Body of pancreas (tissue), 4 donors: ENCODE measurements around the gene MED15. TPM values are rescaled to one million over a fixed set of nuclear protein-coding genes. Genes with fewer than 3 reads are reported as not detected.
A peak's percentile ranks its signal among the peaks of the same experiment; 100 is the strongest.
"Not testable (repeated sequence)": the region's sequence is repeated elsewhere in the genome, so short reads cannot be mapped to it uniquely, and the experiment has no call there.

Experiments used
- ATAC-seq: fragments of 150-250 bp; one replicate; pipeline ENCODE4 v1.9.1; 2016
- DNase-seq, 4 donors: peaks; one replicate each; pipeline ENCODE4 v3.0.0-alpha.2; 2019
- H3K27ac ChIP-seq, 4 donors: fragments of 200-600 bp; sonication (generic); 1 replicate in 3 of 4; 2 replicates in 1 of 4; pipeline versions ENCODE4 v1.5.1 to v1.6.1; 2016 to 2019; ENCODE audit warnings: mild to moderate bottlenecking in 1 of 4, mixed read lengths in 1 of 4, moderate library complexity in 1 of 4
- H3K27me3 ChIP-seq, 2 donors: fragments of 200-600 bp; sonication (generic); one replicate each; pipeline ENCODE4 v1.6.0; 2016; ENCODE audit warnings: mild to moderate bottlenecking in 1 of 2
- H3K36me3 ChIP-seq, 2 donors: fragments of 200-600 bp; sonication (generic); replicated peaks in 1 of 2; 2 replicates each; pipeline ENCODE4 v1.5.1; 2016; ENCODE audit warnings: low read depth in 2 of 2; ENCODE audit not compliant: insufficient read depth in 1 of 2
- H3K4me1 ChIP-seq: fragments of 200-600 bp; sonication (generic); one replicate; pipeline ENCODE4 v1.6.0; 2016
- H3K4me3 ChIP-seq, 2 donors: fragments of 200-600 bp; sonication (generic); 1 replicate in 1 of 2; 2 replicates in 1 of 2; pipeline ENCODE4 v1.5.1; 2016 to 2019
- H3K9me3 ChIP-seq, 3 donors: fragments of 200-600 bp; sonication (generic); 1 replicate in 2 of 3; 2 replicates in 1 of 3; pipeline ENCODE4 v1.5.1; 2016
- POLR2A ChIP-seq, 3 donors: fragments of 450-650 bp; IDR thresholded peaks; one replicate each; pipeline ENCODE4 v1.6.1; 2016; ENCODE audit warnings: antibody characterized with exemption in 3 of 3, mild to moderate bottlenecking in 2 of 3
- WGBS, 2 donors: methylation state at CpG; one replicate each; pipeline ENCODE4 v1.1.5; 2017; 5-methylcytosine and 5-hydroxymethylcytosine counted together
- intact Hi-C: fragments of 100-400 bp; cut with DNase I; formaldehyde crosslinking; loops from one replicate; pipeline ENCODE4 v1.15.1; 2023
- total RNA-seq, 2 donors: library from RNA; depleted of rRNA; stranded (reverse); fragments of >200 nt; gene quantifications; one replicate each; pipeline ENCODE4 v1.1.0, GENCODE V29; 2016
- TF ChIP-seq, protein P1 (sequence below), 7 experiments: fragments of 450-650 bp in 4 of 7; fragments of 200-600 bp in 3 of 7; sonication (generic) in 3 of 7; IDR thresholded peaks; one replicate each; pipeline ENCODE4 v1.5.1; 2016 to 2019; ENCODE audit warnings: antibody characterized with exemption in 7 of 7

The MED15 gene
- total RNA-seq, 2 donors from 2014 or later, result 31.6 to 36.9 TPM

DNA sequence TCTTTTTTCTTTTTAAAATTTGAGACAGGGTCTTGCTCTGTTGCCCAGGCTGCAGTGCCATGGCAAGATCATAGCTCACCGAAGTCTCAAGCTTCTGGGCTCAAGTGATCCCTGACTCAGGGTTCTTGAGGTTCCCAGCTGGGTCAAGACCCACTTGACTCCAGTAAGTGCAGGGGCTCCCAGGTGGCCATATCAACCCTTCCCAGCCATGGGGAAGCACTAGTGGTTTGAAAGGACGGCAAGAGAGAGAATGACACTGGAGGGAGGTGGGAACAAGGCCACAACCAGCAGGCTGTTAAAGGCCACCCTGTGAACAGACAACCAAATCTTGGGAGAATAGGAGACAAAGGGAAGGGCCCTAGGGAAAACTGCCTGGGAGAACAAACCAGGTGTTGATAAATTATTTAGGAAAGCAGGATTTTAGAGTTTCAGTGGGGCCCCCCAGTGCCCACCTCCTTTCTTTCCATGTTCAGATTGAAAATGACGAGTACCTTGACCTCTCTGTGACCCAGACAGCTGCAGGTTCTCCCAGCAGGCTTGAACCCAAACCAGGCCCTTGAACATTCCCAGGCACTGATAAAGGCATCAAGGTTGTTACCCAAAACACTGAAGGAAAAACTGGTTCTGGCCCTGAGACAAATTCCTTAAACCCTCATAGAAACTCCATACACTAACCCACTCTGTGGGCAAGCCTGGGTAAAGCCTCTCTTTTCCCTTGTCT lies 40.6 kb upstream of the MED15 start:
- H3K4me1 ChIP-seq, result peaks cover 12% of the 10 kb centered on the region
- ATAC-seq (peak; percentile 64), DNase-seq (peak in 3 of 4 donors; percentile 21 to 27 (median 24))
- H3K27me3 ChIP-seq, result no peaks in the 10 kb centered on the region
- intact Hi-C loops, result no loop called here
- TF ChIP-seq POLR2A (IDR thresholded peaks at IDR 0.05), result no peak
- TF ChIP-seq, protein P1, sequence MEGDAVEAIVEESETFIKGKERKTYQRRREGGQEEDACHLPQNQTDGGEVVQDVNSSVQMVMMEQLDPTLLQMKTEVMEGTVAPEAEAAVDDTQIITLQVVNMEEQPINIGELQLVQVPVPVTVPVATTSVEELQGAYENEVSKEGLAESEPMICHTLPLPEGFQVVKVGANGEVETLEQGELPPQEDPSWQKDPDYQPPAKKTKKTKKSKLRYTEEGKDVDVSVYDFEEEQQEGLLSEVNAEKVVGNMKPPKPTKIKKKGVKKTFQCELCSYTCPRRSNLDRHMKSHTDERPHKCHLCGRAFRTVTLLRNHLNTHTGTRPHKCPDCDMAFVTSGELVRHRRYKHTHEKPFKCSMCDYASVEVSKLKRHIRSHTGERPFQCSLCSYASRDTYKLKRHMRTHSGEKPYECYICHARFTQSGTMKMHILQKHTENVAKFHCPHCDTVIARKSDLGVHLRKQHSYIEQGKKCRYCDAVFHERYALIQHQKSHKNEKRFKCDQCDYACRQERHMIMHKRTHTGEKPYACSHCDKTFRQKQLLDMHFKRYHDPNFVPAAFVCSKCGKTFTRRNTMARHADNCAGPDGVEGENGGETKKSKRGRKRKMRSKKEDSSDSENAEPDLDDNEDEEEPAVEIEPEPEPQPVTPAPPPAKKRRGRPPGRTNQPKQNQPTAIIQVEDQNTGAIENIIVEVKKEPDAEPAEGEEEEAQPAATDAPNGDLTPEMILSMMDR (IDR thresholded peaks at IDR 0.05), result no peak
- 53 to 56% methylated on average over 3 of the region's 3 CpGs for WGBS, 2 donors
- no peak overlapping the region for H3K4me3 ChIP-seq
- H3K36me3 ChIP-seq, result peaks cover 0 to 5% of the 10 kb centered on the region in 2 donors
- H3K9me3 ChIP-seq, result no peaks in the 10 kb centered on the region
- peak overlapping the region in 1 of 4 donors; percentile 26 for H3K27ac ChIP-seq

DNA sequence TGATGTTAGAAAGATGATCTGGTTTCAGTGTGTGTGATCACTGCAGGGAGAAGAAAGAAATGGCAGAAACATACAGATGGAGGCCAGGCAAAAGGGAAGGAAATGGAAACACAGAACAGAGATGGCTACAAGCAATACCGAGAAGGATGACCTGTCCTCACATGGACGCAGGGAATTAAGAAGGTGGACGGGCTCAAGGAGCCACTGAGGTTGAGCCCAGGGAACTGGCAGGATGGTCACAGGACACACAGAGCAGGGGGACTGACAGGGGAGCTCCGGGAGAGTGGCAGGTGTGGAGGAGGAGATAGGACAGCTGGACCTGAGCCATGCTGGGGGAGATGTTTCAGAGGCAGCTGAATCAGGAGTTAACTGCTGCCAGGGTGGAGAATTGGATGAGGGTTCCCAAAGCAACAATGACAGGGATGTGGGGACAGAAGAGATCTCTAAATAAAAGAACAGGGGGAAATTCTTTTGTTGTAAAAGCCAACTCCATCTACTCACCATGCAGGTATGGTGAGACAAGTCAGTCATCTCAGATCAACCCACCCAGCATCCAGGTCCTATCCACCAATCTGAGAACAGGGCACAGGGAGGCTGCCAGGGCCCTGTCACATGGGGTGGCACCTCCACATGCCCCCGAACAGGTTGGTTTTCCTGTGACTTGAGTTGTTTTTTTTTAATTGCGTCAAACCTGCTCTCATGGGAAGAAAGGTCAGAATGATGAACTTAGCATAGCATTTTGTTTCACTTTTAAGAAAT lies 38.1 kb upstream of the MED15 start:
- no peak overlapping the region for H3K4me3 ChIP-seq
- no peak for TF ChIP-seq POLR2A (IDR thresholded peaks at IDR 0.05)
- TF ChIP-seq, protein P1 (IDR thresholded peaks at IDR 0.05), result no peak
- no peaks in the 10 kb centered on the region for H3K9me3 ChIP-seq
- WGBS, 2 donors, result 61 to 71% methylated on average over 6 of the region's 6 CpGs
- DNase-seq, result no peak
- peaks cover 12% of the 10 kb centered on the region for H3K4me1 ChIP-seq
- intact Hi-C loops, result no loop called here
- ATAC-seq, result no peak
- H3K27ac ChIP-seq, result no peak overlapping the region
- no peaks in the 10 kb centered on the region for H3K27me3 ChIP-seq
- peaks cover 0 to 5% of the 10 kb centered on the region in 2 donors for H3K36me3 ChIP-seq

DNA sequence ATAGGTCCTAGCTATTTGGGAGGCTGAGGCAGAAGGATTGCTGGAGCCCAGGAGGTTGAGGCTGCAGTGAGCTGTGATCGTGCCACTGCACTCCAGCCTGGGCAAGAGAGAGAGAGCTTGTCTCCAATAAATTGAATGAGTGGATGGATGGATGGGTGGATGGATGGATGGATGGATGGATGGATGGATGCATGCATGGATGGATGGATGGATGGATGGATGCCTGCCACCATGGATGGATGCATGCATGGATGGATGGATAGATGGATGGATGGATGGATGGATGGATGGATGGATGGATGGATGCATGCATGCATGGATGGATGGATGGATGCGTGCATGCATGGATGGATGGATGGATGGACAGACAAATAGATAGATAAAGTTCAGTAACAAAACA lies 36.9 kb upstream of the MED15 start:
- DNase-seq, H3K27me3 ChIP-seq, H3K9me3 ChIP-seq, H3K4me3 ChIP-seq, H3K36me3 ChIP-seq, ATAC-seq, intact Hi-C loops, H3K27ac ChIP-seq: not testable (repeated sequence)
- WGBS, 2 donors, result 94 to 100% methylated on average over 2 of the region's 2 CpGs
- peaks cover 12% of the 10 kb centered on the region for H3K4me1 ChIP-seq

DNA sequence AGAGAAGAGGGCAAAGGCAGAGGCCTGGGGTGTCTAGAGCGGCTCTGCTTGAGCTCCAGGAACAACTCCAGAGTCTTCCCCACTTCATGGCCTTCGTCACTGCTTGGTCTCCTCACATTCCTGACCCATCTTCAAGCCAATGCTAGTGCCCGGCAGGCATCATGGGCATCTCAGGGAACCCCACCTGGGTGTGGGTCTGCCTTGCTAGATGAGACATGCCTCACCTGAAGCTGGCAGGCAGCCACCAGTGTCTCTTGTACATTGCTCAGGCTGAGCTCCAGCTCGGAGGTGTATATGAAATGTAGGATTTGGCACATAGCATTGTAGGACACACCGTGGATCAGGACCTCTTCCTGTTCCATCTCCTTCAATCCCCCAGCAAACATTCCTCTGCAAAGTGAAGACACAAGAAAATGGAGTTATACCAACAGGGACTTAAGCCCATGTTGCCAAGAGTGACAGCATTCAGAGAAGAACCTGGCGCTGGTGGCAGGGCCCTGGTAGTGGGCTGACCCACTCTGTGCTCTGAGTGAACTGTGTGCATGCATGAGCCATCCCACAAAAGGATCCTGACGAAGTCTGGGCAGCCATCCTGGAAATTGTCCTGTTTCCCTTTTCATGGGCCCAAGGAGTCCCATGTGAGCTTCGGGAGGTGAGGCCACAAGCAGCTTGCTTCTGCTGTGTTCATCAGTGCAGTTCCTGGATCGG lies 36.1 kb upstream of the MED15 start:
- no peak overlapping the region for H3K4me3 ChIP-seq
- TF ChIP-seq, protein P1 (IDR thresholded peaks at IDR 0.05), result no peak
- no peak for TF ChIP-seq POLR2A (IDR thresholded peaks at IDR 0.05)
- no peak for DNase-seq
- H3K4me1 ChIP-seq, result peaks cover 12% of the 10 kb centered on the region
- intact Hi-C loops, result no loop called here
- no peak for ATAC-seq
- H3K36me3 ChIP-seq, result peaks cover 0 to 2% of the 10 kb centered on the region in 2 donors
- no peaks in the 10 kb centered on the region for H3K9me3 ChIP-seq
- H3K27me3 ChIP-seq, result no peaks in the 10 kb centered on the region
- WGBS, 2 donors, result 96% methylated on average over 7 to 9 of the region's 9 CpGs
- H3K27ac ChIP-seq, result no peak overlapping the region
